ENCODE results near the gene FGL2.
"Not testable (repeated sequence)": the region's sequence is repeated elsewhere in the genome, so short reads cannot be mapped to it uniquely, and the experiment has no call there.

GRCh38 chr7:77155601-77156377, 43.8 kb downstream of the FGL2 start:
- not testable (repeated sequence) for TF ChIP-seq POLR2A (IDR thresholded peaks at IDR 0.05; ENCODE audit: low read depth, low read length); RAD21 (IDR thresholded peaks at IDR 0.05; ENCODE audit: low read length)

Measured in IMR-90 (cell line).